SK-N-SH (cell line): ENCODE data around the gene CTXND1.

Source experiments
- CHD2 ChIP-seq: fragments of 150-350 bp; IDR thresholded peaks from 2 replicates; pipeline ENCODE4 v1.6.1; 2018; ENCODE audit warnings: low read length; ENCODE audit not compliant: partially characterized antibody
- EZH2phosphoT487 ChIP-seq: fragments of 200-600 bp; sonication (generic); IDR thresholded peaks from 2 replicates; pipeline ENCODE4 v1.6.1; 2017; ENCODE audit warnings: low read depth, mixed run types, mild to moderate bottlenecking, antibody characterized with exemption, moderate library complexity, borderline replicate concordance
- JUND ChIP-seq: IDR thresholded peaks from 2 replicates; pipeline ENCODE4 v1.4.0; 2012
- MXI1 ChIP-seq: IDR thresholded peaks from 2 replicates; pipeline ENCODE4 v1.6.1; 2012; ENCODE audit warnings: mild to moderate bottlenecking, low read depth, low read length, improper control_type of control experiment
- RAD21 ChIP-seq: IDR thresholded peaks from 2 replicates; pipeline ENCODE4 v1.6.1; 2012; ENCODE audit warnings: mild to moderate bottlenecking, low read length
- RXRA ChIP-seq: IDR thresholded peaks from 2 replicates; pipeline ENCODE4 v1.4.0; 2012; ENCODE audit warnings: low read depth, mild to moderate bottlenecking, borderline replicate concordance
- SIN3A ChIP-seq: IDR thresholded peaks from 2 replicates; pipeline ENCODE4 v1.6.1; 2012; ENCODE audit warnings: low read depth, mild to moderate bottlenecking, low read length, moderate library complexity, borderline replicate concordance
- YY1 ChIP-seq: IDR thresholded peaks from 2 replicates; pipeline ENCODE4 v1.4.0; 2012; ENCODE audit warnings: low read depth, mild to moderate bottlenecking
- TF ChIP-seq, protein P1 (sequence below): fragments of 200-600 bp; sonication (generic); IDR thresholded peaks from 2 replicates; pipeline ENCODE4 v1.6.1; 2017; ENCODE audit warnings: antibody characterized with exemption, mild to moderate bottlenecking, moderate library complexity

DNA sequence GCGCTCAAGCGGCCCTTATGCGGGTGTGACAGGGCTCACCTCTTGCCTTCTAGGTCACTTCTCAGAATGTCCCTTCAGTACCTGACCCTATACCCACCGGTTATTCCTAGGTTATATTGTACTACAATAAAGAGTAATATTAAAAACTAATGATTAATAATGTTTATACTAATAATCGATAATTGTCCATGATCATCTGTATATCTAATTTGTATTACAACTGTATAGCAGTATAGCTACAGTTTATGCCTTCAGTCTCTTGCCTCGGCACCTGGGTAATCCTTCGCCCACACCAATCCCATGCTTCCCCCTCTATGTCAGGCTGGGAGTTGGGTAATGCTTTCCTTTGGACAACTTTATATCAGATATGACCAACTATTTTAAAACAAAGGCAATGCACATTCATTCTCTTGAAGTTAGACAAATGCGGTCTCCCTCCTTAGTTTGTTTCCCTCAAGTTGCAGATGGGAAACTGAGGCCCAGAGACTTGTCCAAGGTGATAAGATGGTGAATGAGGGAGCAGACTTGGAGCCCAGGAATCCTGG, 95.8 kb downstream of the CTXND1 start:
- TF ChIP-seq JUND (no peak), MXI1 (no peak), YY1 (no peak), RAD21 (no peak), EZH2phosphoT487 (no peak), RXRA (no peak), CHD2 (no peak), SIN3A (no peak)
- TF ChIP-seq, protein P1, sequence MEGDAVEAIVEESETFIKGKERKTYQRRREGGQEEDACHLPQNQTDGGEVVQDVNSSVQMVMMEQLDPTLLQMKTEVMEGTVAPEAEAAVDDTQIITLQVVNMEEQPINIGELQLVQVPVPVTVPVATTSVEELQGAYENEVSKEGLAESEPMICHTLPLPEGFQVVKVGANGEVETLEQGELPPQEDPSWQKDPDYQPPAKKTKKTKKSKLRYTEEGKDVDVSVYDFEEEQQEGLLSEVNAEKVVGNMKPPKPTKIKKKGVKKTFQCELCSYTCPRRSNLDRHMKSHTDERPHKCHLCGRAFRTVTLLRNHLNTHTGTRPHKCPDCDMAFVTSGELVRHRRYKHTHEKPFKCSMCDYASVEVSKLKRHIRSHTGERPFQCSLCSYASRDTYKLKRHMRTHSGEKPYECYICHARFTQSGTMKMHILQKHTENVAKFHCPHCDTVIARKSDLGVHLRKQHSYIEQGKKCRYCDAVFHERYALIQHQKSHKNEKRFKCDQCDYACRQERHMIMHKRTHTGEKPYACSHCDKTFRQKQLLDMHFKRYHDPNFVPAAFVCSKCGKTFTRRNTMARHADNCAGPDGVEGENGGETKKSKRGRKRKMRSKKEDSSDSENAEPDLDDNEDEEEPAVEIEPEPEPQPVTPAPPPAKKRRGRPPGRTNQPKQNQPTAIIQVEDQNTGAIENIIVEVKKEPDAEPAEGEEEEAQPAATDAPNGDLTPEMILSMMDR = no peak
